Measurements from ENCODE around the gene SV2C. TPM values are rescaled to one million over a fixed set of nuclear protein-coding genes. Genes with fewer than 3 reads are reported as not detected.

The SV2C gene
- total RNA-seq, 4 donors from 2014 or later, result 0.18 to 0.85 (median 0.27) TPM; not detected in 1

GRCh38 chr5:76196886-76197489 lies 113.8 kb downstream of the SV2C start:
- Histone ChIP-seq H3K36me3 (no peaks in the 10 kb centered on the region), H3K4me1 (peaks cover 0 to 4% (median 0%) of the 10 kb centered on the region in 4 donors), H3K27ac (no peak overlapping the region), H3K4me3 (no peak overlapping the region), H3K9me3 (no peaks in the 10 kb centered on the region), H3K27me3 (no peaks in the 10 kb centered on the region)
- DNase-seq, result no peak
- TF ChIP-seq POLR2A (IDR thresholded peaks at IDR 0.05) (no peak), CTCF (IDR thresholded peaks at IDR 0.05) (no peak)

DNA sequence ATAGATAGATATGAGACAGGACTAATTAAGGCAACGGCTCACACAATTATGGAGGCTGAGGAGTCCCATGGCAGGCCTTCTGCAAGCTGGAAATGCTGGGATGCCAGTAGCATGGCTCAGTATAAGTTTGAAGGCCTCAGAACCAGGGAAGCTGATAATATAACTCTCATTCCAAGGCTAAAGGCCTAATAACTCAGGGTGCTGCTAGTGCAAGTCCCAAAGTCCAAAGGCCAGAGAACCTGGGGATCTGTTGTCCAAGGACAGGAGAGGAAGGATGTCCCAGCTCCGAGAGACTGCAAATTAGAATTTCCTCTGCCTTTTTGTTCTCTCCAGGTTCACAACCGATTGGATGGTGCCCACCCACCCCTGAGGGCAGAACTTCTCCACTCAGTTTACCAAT lies 114.5 kb downstream of the SV2C start:
- DNase-seq, result peak in 1 of 3 donors; percentile 64
- Histone ChIP-seq H3K9me3 (no peaks in the 10 kb centered on the region), H3K27ac (no peak overlapping the region)

DNA sequence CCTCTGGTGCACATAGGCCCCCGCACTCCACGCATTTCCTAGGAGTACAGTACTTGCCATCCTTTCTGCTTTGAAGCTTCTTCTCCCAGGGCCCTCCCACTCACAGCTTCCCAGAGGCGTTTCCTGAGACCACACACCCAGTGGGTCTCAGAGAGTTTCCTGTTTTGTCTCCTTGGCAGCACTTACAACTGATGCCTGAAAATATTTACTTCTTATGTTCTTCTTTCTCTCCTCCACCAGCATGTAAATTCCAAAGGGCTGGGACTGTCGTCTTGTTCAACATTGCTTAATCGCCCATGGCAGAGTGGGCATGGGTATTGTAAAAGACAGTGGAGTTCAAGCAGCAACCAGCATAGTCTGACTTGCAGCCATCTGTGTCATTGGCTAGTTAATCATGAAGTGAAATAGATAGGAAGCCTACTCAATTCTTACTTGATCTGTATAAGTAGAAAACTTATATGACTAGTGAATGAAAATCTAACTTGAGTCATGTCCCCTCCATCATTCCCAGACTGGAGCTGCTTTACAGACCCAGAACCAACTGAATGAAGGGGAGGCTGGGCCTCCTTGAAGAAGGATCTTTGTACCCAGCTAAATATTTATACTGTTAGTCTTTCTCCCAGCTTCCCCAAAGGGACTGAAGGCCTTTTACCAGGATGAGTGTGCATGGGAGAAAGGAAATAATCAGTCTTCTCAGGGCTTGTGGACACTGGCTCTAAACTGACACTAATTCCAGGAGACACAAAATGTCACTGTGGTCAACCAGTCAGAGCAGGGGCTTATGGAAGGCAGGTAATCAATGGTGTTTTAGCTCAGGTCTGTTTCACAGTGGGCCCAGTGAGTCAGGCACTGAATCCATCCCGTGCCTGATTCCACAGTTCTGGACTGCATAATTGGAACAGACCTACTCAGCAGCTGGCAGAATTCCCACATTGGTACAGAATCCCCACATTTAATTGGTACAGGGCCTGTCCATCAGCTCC lies 116.4 kb downstream of the SV2C start:
- Histone ChIP-seq H3K36me3 (no peaks in the 10 kb centered on the region), H3K4me1 (peaks cover 0 to 10% (median 0%) of the 10 kb centered on the region in 4 donors), H3K27me3 (no peaks in the 10 kb centered on the region), H3K9me3 (no peaks in the 10 kb centered on the region), H3K4me3 (no peak overlapping the region), H3K27ac (no peak overlapping the region)
- no peak for TF ChIP-seq POLR2A (IDR thresholded peaks at IDR 0.05)
- no peak for TF ChIP-seq CTCF (IDR thresholded peaks at IDR 0.05)
- no peak for DNase-seq

More for the DNA sequence above, 114.5 kb downstream of the SV2C start:
- Histone ChIP-seq H3K4me1 (peaks cover 0 to 4% (median 0%) of the 10 kb centered on the region in 4 donors), H3K27me3 (no peaks in the 10 kb centered on the region), H3K4me3 (no peak overlapping the region), H3K36me3 (no peaks in the 10 kb centered on the region)
- no peak for TF ChIP-seq POLR2A (IDR thresholded peaks at IDR 0.05)
- TF ChIP-seq CTCF (IDR thresholded peaks at IDR 0.05), result no peak

- TF ChIP-seq POLR2A (IDR thresholded peaks at IDR 0.05) (no peak), CTCF (IDR thresholded peaks at IDR 0.05) (no peak)
- Histone ChIP-seq H3K36me3 (no peaks in the 10 kb centered on the region), H3K27ac (no peak overlapping the region), H3K27me3 (no peaks in the 10 kb centered on the region), H3K4me3 (no peak overlapping the region), H3K9me3 (no peaks in the 10 kb centered on the region), H3K4me1 (peaks cover 0 to 10% (median 0%) of the 10 kb centered on the region in 4 donors)
- DNase-seq, result no peak
These were observed 119.0 kb downstream of the SV2C start for GRCh38 chr5:76202182-76202581.

DNA sequence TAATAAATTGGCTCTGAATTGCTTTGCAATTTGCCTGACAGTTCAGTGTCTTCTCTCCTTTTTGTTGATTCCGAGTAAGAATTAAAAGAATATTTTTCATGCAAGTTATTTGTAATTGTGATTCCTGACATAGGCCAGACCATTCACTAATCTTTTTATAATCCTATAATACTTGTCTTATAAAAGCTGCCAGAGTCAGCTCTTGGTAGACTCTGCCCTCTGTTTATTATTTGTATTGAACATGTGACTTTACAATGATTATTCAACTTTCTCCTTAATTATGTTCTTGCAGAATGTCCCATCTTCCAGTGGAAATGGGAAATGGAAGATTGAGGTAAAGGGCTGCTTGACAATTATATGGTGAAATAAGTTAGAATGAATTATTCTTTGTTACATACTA lies 121.0 kb downstream of the SV2C start:
- Histone ChIP-seq H3K9me3 (no peaks in the 10 kb centered on the region), H3K27ac (peak overlapping the region in 1 of 4 donors; percentile 55), H3K4me3 (no peak overlapping the region), H3K4me1 (peaks cover 0 to 10% (median 0%) of the 10 kb centered on the region in 4 donors), H3K36me3 (no peaks in the 10 kb centered on the region), H3K27me3 (no peaks in the 10 kb centered on the region)
- TF ChIP-seq CTCF (IDR thresholded peaks at IDR 0.05) (no peak), POLR2A (IDR thresholded peaks at IDR 0.05) (no peak)
- no peak for DNase-seq
